A673 (cell line): ENCODE measurements around the gene BCAS4.

ENCODE experiments used
- CTCF ChIP-seq: fragments of 300-800, 200-600 bp; sonication (generic); conservative IDR thresholded peaks from 2 replicates; pipeline ENCODE4 v1.5.1; 2017; ENCODE audit warnings: low read depth, mild to moderate bottlenecking, antibody characterized with exemption, low read length, moderate library complexity, mixed read lengths
- EZH2 ChIP-seq: fragments of 200-600 bp; sonication (generic); IDR thresholded peaks from 2 replicates; pipeline ENCODE4 v1.6.1; 2017; ENCODE audit warnings: borderline replicate concordance, low read depth, mild to moderate bottlenecking, mixed read lengths, antibody characterized with exemption, low read length; ENCODE audit not compliant: poor library complexity, severe bottlenecking

- no peak for TF ChIP-seq CTCF
- no peak for TF ChIP-seq EZH2
These were observed 6.9 kb downstream of the BCAS4 start for GRCh38 chr20:50801747-50802125.
